ENCODE data around the gene ELMOD2. TPM values are rescaled to one million over a fixed set of nuclear protein-coding genes. Genes with fewer than 3 reads are reported as not detected.
"Not testable (repeated sequence)": the region's sequence is repeated elsewhere in the genome, so short reads cannot be mapped to it uniquely, and the experiment has no call there.

The ELMOD2 gene, protein sequence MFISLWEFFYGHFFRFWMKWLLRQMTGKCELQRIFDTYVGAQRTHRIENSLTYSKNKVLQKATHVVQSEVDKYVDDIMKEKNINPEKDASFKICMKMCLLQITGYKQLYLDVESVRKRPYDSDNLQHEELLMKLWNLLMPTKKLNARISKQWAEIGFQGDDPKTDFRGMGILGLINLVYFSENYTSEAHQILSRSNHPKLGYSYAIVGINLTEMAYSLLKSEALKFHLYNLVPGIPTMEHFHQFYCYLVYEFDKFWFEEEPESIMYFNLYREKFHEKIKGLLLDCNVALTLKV
- total RNA-seq: 10.8 and 15.7 TPM in 2 replicates

DNA sequence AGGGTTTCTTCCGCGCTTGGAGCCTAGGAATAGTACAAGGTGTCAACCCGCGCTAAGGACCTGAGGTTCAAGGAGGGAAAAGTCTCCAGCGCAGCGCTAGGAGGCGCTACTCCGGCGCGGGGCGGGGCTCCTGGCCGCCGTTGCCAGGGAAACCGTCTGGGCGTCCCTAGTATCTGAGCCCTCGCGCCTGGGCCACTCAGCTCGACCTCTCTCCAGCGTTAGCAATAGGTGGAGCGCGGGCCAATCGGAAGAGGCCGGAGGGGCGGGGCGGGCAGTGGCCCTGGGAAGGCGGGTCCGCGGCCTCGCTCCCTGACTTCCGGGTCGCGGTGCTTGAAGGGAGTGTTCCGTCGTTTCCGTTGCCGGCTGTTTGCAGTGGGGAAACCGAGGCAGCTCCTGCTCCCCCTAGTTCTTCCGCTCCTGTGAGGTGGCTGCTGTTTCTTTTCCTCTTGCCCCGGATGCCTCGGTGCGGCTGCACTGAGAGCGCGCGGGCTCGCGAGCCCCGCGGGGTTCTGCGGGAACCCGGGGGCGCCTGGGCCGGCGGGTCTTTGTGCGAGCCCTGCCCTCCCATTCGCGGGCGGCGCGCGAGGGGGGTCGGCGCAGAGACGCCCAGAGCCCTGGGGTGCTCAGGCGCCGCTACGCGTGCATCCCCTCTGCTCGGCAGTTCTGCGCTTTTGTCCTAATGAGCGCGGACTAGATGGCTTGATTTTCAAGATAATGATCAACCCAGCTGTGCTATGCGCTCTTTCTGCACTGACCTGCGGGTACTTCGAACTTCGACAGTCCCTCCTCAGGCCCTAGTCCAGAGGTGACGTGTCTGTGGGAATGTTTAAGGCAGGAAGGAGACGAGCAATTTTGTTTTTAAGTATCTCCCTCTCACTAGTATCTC is at the start of gene ELMOD2:
Gene ELMOD2 (plus strand): TSS at position 312 of the 886 bp plus-strand sequence. CDS start 1,261 bp downstream, outside the sequence.
- peaks cover 5% of the 10 kb centered on the region for H3K9me3 Mint-ChIP-seq

DNA sequence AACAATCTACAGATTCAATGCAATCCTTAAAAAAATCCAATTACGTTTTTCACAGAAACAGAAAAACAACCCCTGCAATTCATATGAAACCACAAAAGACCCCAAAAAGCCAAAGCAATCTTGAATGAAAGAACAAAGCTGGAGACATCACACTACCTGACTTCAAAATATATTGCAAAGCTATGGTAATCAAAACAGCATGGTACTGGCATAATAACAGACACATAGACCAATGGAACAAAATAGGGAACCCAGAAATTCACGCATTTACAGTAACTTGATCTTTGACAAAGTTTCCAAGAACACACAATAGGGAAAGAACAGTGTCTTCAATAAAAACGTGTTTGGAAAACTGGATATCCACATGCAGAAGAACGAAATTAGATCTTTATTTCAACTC is 40.5 kb upstream of the ELMOD2 start:
- H3K27ac Mint-ChIP-seq: no peak overlapping the region
- no peaks in the 10 kb centered on the region for H3K36me3 Mint-ChIP-seq (ENCODE audit: low read depth)
- no peak for DNase-seq (ENCODE audit: low spot score)
- intact Hi-C loops (cut with micrococcal nuclease): no loop called here
- no peaks in the 10 kb centered on the region for H3K9me3 Mint-ChIP-seq
- H3K27me3 Mint-ChIP-seq (ENCODE audit: insufficient read depth): peaks cover 9% of the 10 kb centered on the region
- no peak overlapping the region for H3K4me3 Mint-ChIP-seq
- H3K4me1 Mint-ChIP-seq (ENCODE audit: low read depth): no peaks in the 10 kb centered on the region

More for the DNA sequence above, at the start of gene ELMOD2:
- Mint-ChIP-seq H3K27me3 (ENCODE audit: insufficient read depth) (no peaks in the 10 kb centered on the region), H3K27ac (peak within 1 kb of the TSS; percentile 55), H3K36me3 (ENCODE audit: low read depth) (peaks cover 8% of the 10 kb centered on the region), H3K4me1 (ENCODE audit: low read depth) (peaks cover 19% of the 10 kb centered on the region), H3K4me3 (peak within 1 kb of the TSS; percentile 88)
- intact Hi-C loops (cut with micrococcal nuclease): loop anchor here (1.0 to 5.0 kb wide), 12 partner anchors 32 to 1509 kb away; partner anchors contain the start of genes MAML3, NOCT, RAB33B and SCOC
- peak; percentile 97 for DNase-seq (ENCODE audit: low spot score)

DNA sequence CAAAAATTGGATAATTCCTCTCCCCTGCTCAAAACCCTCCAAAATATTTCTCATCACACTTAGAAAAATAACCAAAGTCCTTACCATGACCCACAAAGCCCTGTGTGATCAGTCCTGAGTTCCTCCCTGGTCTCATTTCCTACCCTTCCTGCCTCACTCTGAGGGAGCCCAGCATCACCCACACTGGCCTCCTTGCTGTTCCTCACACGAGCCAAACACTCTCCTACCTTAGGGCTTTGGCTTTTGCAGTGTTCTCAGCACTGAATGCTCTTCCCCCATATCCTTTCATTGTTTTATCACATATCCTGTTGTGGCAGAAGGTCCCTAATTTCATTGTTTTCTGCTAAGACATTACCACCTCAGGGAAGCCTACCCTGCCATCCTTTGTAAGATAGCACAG is 38.0 kb upstream of the ELMOD2 start:
- intact Hi-C loops (cut with micrococcal nuclease): no loop called here
- no peaks in the 10 kb centered on the region for H3K36me3 Mint-ChIP-seq (ENCODE audit: low read depth)

DNA sequence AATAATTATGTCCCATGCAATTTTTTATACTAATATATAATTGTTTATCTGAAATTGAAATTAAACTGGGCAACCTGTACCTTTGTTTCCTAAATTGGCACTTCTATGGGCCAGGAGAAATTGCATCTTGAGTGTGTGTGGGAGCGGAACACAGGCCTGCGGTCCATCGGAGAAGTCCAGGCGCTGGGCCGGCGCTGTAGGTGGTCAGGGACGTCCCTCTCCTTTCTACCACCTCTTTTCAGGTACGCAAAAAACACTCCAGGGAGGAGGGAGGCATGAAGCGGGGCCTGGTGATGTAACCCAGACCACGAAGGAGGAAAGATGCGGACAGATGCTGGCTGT is 26.6 kb upstream of the ELMOD2 start:
- intact Hi-C loops (cut with micrococcal nuclease): no loop called here
- Mint-ChIP-seq H3K36me3 (ENCODE audit: low read depth) (no peaks in the 10 kb centered on the region), H3K27me3 (ENCODE audit: insufficient read depth) (peaks cover 55% of the 10 kb centered on the region), H3K27ac (no peak overlapping the region), H3K4me1 (ENCODE audit: low read depth) (no peaks in the 10 kb centered on the region), H3K9me3 (no peaks in the 10 kb centered on the region), H3K4me3 (no peak overlapping the region)
- DNase-seq (ENCODE audit: low spot score): no peak

More for the DNA sequence above, 38.0 kb upstream of the ELMOD2 start:
- Mint-ChIP-seq H3K4me3 (no peak overlapping the region), H3K9me3 (no peaks in the 10 kb centered on the region), H3K27me3 (ENCODE audit: insufficient read depth) (peaks cover 12% of the 10 kb centered on the region), H3K27ac (no peak overlapping the region), H3K4me1 (ENCODE audit: low read depth) (no peaks in the 10 kb centered on the region)
- DNase-seq (ENCODE audit: low spot score): no peak

DNA sequence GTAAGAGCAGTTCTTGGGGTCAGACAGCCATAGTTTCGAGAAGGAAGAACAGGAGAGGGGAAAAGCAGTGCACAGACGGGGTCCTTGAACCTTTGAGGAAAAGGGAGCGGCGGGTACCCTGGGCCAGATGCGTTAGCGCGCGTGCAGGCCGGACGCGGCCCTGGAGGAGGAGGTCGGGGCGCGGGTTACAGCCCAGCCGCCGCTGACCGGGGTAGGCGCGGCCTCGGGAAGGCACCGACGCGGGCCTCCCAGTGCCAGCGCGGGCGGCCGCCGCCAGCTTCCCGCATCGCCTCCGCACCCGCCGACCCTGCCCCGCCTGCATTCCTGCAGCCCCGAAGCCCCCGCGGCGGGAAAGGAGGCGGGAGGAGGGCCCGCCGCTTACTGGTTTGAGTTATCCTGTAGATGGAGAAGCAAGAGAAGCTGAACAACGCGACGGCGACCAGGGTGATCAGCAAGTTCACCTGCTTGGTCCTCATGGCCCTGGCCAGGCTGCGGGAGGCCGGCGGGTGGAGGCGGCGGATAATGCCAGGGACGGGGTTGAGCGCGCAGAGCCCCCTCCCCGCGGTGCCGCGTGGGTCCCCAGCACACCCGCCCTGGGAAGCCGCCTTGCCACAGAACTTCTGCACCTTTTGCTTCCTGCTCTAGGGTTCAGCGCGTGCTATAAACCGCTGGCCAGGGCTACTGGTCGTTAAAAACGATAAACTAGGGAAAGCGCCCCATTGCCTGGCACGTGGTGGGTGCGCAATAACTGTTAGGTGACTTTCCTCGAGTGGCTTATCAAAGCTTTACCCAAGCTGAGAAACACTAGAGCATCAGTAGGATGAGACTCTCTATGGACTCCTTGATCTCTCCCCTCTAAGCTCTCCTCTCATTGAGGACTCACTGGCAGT is 26.0 kb upstream of the ELMOD2 start, which contains the start of gene MGAT4D:
Gene MGAT4D (minus strand): TSS at position 547 of the 890 bp plus-strand sequence. CDS start 71 bp downstream, at position 476.
- Mint-ChIP-seq H3K4me3 (no peak within 1 kb of the TSS), H3K9me3 (no peaks in the 10 kb centered on the region), H3K36me3 (ENCODE audit: low read depth) (no peaks in the 10 kb centered on the region), H3K27me3 (ENCODE audit: insufficient read depth) (peaks cover 62% of the 10 kb centered on the region), H3K27ac (no peak within 1 kb of the TSS), H3K4me1 (ENCODE audit: low read depth) (no peaks in the 10 kb centered on the region)
- DNase-seq (ENCODE audit: low spot score): no peak
- intact Hi-C loops (cut with micrococcal nuclease): no loop called here

DNA sequence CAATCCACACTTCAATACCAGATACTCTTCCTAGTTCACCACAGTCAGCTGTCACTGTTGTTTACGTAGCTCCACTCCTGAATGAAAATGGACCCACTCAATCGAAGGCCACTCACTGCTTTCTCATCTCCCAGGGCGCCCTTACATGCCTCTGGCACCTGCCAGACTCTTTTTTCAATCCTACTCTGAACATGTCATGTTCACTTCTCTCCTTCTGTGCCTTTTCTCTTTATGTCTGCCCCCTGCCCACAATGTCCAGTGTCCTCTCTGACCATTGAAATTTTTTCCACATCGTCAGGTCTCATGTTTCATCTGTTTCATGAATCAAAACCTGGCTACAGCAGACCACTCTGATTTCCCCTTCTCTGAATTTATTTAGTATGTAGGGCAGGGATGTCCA is 24.6 kb upstream of the ELMOD2 start:
- no peaks in the 10 kb centered on the region for H3K9me3 Mint-ChIP-seq
- H3K4me3 Mint-ChIP-seq: no peak overlapping the region
- intact Hi-C loops (cut with micrococcal nuclease): no loop called here
- no peak for DNase-seq (ENCODE audit: low spot score)
- no peaks in the 10 kb centered on the region for H3K36me3 Mint-ChIP-seq (ENCODE audit: low read depth)
- H3K27me3 Mint-ChIP-seq (ENCODE audit: insufficient read depth): peaks cover 72% of the 10 kb centered on the region
- H3K27ac Mint-ChIP-seq: no peak overlapping the region
- H3K4me1 Mint-ChIP-seq (ENCODE audit: low read depth): no peaks in the 10 kb centered on the region

DNA sequence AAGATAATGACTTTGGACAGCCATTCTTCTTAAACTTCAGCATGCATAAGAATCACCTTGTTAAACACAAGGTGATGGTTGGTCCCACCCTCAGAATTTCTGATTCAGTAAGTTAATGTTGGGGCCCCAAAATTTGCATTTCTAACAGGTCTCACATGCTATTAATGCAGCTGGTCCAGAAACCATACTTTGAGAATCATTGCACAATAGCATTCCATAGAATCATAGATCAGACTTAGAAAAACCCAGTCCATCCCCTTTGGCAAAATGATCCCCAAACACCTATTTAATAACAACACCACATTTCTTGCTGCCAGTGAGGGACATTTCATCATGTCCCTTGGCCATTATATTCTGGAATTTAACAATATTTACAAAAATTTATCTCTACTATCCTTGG is 19.7 kb upstream of the ELMOD2 start:
- H3K4me3 Mint-ChIP-seq: no peak overlapping the region
- H3K9me3 Mint-ChIP-seq: no peaks in the 10 kb centered on the region
- DNase-seq (ENCODE audit: low spot score): no peak

DNA sequence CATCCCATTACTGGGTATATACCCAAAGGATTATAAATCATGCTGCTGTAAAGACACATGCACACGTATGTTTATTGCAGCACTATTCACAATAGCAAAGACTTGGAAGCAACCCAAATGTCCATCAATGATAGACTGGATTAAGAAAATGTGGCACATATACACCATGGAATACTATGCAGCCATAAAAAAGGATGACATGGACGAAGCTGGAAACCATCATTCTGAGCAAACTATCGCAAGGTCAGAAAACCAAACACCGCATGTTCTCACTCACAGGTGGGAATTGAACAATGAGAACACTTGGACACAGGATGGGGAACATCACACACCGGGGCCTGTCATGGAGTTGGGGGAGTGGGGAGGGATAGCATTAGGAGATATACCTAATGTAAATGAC is 10.2 kb upstream of the ELMOD2 start:
- intact Hi-C loops (cut with micrococcal nuclease); H3K27ac Mint-ChIP-seq; DNase-seq (ENCODE audit: low spot score); H3K36me3 Mint-ChIP-seq (ENCODE audit: low read depth); H3K4me3 Mint-ChIP-seq; H3K9me3 Mint-ChIP-seq; H3K4me1 Mint-ChIP-seq (ENCODE audit: low read depth): not testable (repeated sequence)
- peaks cover 32% of the 10 kb centered on the region for H3K27me3 Mint-ChIP-seq (ENCODE audit: insufficient read depth)

More for the DNA sequence above, 19.7 kb upstream of the ELMOD2 start:
- intact Hi-C loops (cut with micrococcal nuclease): no loop called here
- Mint-ChIP-seq H3K27me3 (ENCODE audit: insufficient read depth) (peaks cover 54% of the 10 kb centered on the region), H3K4me1 (ENCODE audit: low read depth) (no peaks in the 10 kb centered on the region), H3K27ac (no peak overlapping the region), H3K36me3 (ENCODE audit: low read depth) (no peaks in the 10 kb centered on the region)

DNA sequence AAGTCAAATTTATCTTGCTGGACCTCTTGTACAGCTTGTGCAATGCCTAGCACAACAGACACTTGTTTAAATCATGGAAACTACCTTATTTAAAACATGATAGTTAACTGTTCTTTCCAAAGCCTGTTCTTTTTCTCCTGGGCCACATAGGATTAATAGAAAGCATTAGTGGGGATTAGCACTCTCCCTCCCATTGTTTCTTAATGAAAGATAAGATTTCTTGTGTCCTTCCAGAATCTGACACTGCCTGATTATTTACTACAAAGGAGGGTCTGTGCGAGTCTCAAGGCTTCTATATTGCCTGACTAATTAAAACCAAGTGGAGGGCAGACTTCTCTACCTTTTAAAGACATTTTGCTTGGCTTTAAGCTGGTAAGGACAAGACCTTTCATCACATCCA is 8.5 kb upstream of the ELMOD2 start:
- Mint-ChIP-seq H3K27me3 (ENCODE audit: insufficient read depth) (peaks cover 26% of the 10 kb centered on the region), H3K4me1 (ENCODE audit: low read depth) (no peaks in the 10 kb centered on the region)
- intact Hi-C loops (cut with micrococcal nuclease): no loop called here

DNA sequence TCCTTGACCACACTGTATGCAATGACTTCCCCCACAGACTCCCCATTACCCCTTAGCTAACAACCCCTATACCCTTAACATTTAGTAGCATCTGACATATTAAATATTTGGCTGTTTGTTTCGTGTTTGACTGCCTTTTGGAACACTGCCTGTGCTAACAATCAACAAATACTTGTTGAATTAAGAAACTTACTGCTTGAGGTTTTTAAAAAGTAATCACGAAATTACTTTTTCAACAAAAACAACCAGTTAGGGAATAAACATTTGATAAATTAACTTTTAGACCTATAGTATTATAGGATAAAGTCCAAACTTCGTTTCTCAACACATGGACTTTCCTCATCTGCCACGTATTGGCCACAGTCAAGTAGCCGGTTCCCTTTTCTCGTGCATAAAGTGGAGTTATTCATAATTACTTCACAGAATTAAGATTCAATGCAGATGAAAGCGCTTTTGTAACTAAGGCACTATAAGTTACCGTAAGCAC is 555 bp upstream of the ELMOD2 start:
- Mint-ChIP-seq H3K27ac (no peak overlapping the region), H3K36me3 (ENCODE audit: low read depth) (peaks cover 8% of the 10 kb centered on the region), H3K4me1 (ENCODE audit: low read depth) (peaks cover 19% of the 10 kb centered on the region), H3K4me3 (peak overlapping the region; percentile 88), H3K9me3 (peaks cover 5% of the 10 kb centered on the region), H3K27me3 (ENCODE audit: insufficient read depth) (no peaks in the 10 kb centered on the region)
- DNase-seq (ENCODE audit: low spot score): no peak
- intact Hi-C loops (cut with micrococcal nuclease): loop anchor here (1.0 to 5.0 kb wide), 6 partner anchors 87 to 1441 kb away; partner anchors contain the start of genes MAML3, RAB33B and SETD7

More for the DNA sequence above, 8.5 kb upstream of the ELMOD2 start:
- Mint-ChIP-seq H3K4me3 (no peak overlapping the region), H3K36me3 (ENCODE audit: low read depth) (no peaks in the 10 kb centered on the region), H3K27ac (no peak overlapping the region), H3K9me3 (no peaks in the 10 kb centered on the region)
- no peak for DNase-seq (ENCODE audit: low spot score)

DNA sequence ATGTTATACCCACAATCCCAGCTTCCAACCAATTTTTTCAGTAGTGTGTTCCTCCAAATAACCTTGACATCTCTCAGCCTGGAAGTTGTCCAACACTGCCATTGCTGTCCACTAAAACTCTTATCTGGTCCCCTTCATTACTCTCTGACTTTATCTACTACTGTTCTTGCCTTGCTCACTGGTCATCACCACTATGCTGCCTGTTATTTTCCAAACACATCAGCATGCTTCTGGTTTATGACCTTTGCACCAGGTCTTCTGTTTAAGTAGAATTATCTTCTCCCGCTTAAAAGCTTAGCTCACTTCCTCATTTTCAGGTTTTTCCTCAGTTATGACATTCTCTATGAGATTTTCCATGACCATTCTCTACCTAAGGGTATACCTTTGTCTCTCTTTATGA is 5.5 kb downstream of the ELMOD2 start:
- H3K36me3 Mint-ChIP-seq (ENCODE audit: low read depth): peaks cover 12% of the 10 kb centered on the region
- peaks cover 5% of the 10 kb centered on the region for H3K9me3 Mint-ChIP-seq
- H3K27me3 Mint-ChIP-seq (ENCODE audit: insufficient read depth): no peaks in the 10 kb centered on the region
- no peak overlapping the region for H3K4me3 Mint-ChIP-seq
- H3K27ac Mint-ChIP-seq: no peak overlapping the region
- peaks cover 12% of the 10 kb centered on the region for H3K4me1 Mint-ChIP-seq (ENCODE audit: low read depth)
- no peak for DNase-seq (ENCODE audit: low spot score)
- intact Hi-C loops (cut with micrococcal nuclease): loop anchor here (5.0 kb wide), 1 partner anchor 432 kb away; no protein-coding TSS in a partner anchor

DNA sequence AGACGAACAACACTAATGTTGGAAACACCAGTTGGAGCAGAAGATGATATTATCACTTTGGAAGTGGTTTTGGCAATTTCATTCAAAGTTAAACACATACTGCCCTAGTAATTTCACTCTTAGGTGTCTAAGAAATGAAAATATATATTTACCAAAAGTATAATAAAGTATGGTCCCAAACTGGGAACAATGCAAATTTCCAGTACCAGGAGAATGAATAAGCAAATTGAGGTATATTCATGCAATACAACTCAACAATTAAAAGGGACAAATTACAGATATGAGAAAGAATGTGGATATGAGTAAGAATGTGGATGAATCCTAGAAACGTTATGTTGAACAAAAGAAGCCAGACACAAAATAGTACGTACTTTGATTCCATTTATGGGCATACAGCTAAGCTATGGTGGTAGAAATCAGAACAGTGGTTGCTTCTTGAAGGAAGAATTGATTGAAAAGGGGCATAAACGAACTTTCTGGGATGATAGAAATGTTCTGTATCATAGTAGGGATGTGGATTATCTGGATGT is 10.0 kb downstream of the ELMOD2 start:
- Mint-ChIP-seq H3K27ac (no peak overlapping the region), H3K36me3 (ENCODE audit: low read depth) (peaks cover 6% of the 10 kb centered on the region), H3K9me3 (no peaks in the 10 kb centered on the region), H3K4me3 (no peak overlapping the region), H3K4me1 (ENCODE audit: low read depth) (no peaks in the 10 kb centered on the region), H3K27me3 (ENCODE audit: insufficient read depth) (no peaks in the 10 kb centered on the region)
- no peak for DNase-seq (ENCODE audit: low spot score)
- intact Hi-C loops (cut with micrococcal nuclease): no loop called here

All from activated T-helper 1 cell treated with anti-CD3 and anti-CD28 coated beads, Interleukin-12 subunit alpha, Interleukin-12 subunit beta, Interleukin-2, Interleukin-4 antibody, amounts not matched to agents 30 ng/mL and 10 ng/mL and 1 ng/mL, durations not matched to agents 14 hours and 24 hours and 36 hours (primary cell).